Panc1 (cell line): ENCODE data around the gene TNPO2.

Experiments
- POLR2AphosphoS5 ChIP-seq: IDR thresholded peaks from 2 replicates; pipeline ENCODE4 v1.6.1; 2012; ENCODE audit warnings: mild to moderate bottlenecking, low read depth, low read length, moderate library complexity
- REST ChIP-seq, 2 experiments: IDR thresholded peaks; 2 replicates each; pipeline ENCODE4 v1.6.1; 2011 to 2012; ENCODE audit warnings: low read depth in 2 of 2, control low read depth in 1 of 2, low read length in 1 of 2, mild to moderate bottlenecking in 1 of 2, moderate library complexity in 1 of 2; ENCODE audit not compliant: insufficient read depth in 1 of 2
- SIN3A ChIP-seq: IDR thresholded peaks from 2 replicates; pipeline ENCODE4 v1.6.1; 2012; ENCODE audit warnings: low read depth, mild to moderate bottlenecking, low read length, moderate library complexity, borderline replicate concordance; ENCODE audit not compliant: insufficient read depth
- TCF7L2 ChIP-seq: IDR thresholded peaks from 2 replicates; pipeline ENCODE4 v1.6.1; 2011; ENCODE audit warnings: mild to moderate bottlenecking, low read depth, low read length, inconsistent platforms
- TF ChIP-seq, protein P1 (sequence below): fragments of 450-650 bp; IDR thresholded peaks from 2 replicates; pipeline ENCODE4 v1.5.1; 2017; ENCODE audit warnings: mild to moderate bottlenecking

DNA sequence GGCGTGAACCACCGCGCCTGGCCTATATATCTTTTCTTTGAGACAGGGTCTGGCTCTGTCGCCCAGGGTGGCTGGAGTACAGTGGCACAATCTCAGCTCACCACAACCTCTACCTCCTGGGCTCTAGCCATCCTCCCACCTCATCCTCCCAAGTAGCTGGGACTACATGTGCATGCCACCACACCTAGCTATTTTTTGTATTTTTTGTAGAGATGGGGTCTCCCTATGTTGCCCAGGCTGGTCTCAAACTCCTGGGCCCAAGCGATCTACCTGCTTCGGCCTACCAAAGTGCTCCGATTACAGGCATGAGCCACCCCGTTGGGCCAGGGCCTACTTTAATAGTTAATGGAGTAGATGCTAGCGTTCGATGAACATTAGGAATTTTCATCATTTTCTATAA, 3.4 kb downstream of the TNPO2 start:
- TF ChIP-seq, protein P1, sequence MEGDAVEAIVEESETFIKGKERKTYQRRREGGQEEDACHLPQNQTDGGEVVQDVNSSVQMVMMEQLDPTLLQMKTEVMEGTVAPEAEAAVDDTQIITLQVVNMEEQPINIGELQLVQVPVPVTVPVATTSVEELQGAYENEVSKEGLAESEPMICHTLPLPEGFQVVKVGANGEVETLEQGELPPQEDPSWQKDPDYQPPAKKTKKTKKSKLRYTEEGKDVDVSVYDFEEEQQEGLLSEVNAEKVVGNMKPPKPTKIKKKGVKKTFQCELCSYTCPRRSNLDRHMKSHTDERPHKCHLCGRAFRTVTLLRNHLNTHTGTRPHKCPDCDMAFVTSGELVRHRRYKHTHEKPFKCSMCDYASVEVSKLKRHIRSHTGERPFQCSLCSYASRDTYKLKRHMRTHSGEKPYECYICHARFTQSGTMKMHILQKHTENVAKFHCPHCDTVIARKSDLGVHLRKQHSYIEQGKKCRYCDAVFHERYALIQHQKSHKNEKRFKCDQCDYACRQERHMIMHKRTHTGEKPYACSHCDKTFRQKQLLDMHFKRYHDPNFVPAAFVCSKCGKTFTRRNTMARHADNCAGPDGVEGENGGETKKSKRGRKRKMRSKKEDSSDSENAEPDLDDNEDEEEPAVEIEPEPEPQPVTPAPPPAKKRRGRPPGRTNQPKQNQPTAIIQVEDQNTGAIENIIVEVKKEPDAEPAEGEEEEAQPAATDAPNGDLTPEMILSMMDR: no peak
- TF ChIP-seq POLR2AphosphoS5 (no peak), TCF7L2 (no peak), SIN3A (no peak), REST (IDR thresholded peaks at IDR 0.05; ENCODE audit: insufficient read depth in 1 of 2, low read depth in 2 of 2, low read length in 1 of 2) (no peak)
